NCI-H2107 treated with DMSO at 0.1 percent for 48 hours (cell line): ENCODE data around the gene PANK4.
"Not testable (repeated sequence)": the region's sequence is repeated elsewhere in the genome, so short reads cannot be mapped to it uniquely, and the experiment has no call there.

Experiments used
- DNase-seq: peaks from one replicate; lab custom pipeline; 2025; ENCODE audit not compliant: unreplicated experiment; lab: John Stamatoyannopoulos, UW

Gene PANK4

GRCh38 chr1:2466958-2467554, 59.3 kb downstream of the PANK4 start:
- no peak for DNase-seq

- DNase-seq = no peak
These were observed 60.1 kb downstream of the PANK4 start for GRCh38 chr1:2466270-2466665.

- DNase-seq = no peak
These were observed 60.8 kb downstream of the PANK4 start for GRCh38 chr1:2465371-2466269.

- no peak for DNase-seq
These were observed 63.0 kb downstream of the PANK4 start for GRCh38 chr1:2463396-2463795.

- no peak for DNase-seq
These were observed 63.6 kb downstream of the PANK4 start for GRCh38 chr1:2462819-2463218.

- no peak for DNase-seq
These were observed 65.2 kb downstream of the PANK4 start for GRCh38 chr1:2460996-2461751.

- DNase-seq = no peak
These were observed 66.2 kb downstream of the PANK4 start for GRCh38 chr1:2460203-2460602.

- no peak for DNase-seq
These were observed 66.6 kb downstream of the PANK4 start for GRCh38 chr1:2459757-2460156.

GRCh38 chr1:2459102-2459753, 67.2 kb downstream of the PANK4 start:
- not testable (repeated sequence) for DNase-seq

- DNase-seq = no peak
These were observed 67.7 kb downstream of the PANK4 start for GRCh38 chr1:2458687-2459086.
